Testis (tissue), 3 donors: ENCODE measurements around the gene RAD52. TPM values are rescaled to one million over a fixed set of nuclear protein-coding genes. Genes with fewer than 3 reads are reported as not detected.

Source experiments
- DNase-seq: peaks from one replicate; pipeline ENCODE4 v3.0.0-alpha.2; 2019
- H3K27ac ChIP-seq, 2 donors: fragments of 200-600 bp; sonication (generic); one replicate each; pipeline ENCODE4 v1.5.1; 2019
- H3K27me3 ChIP-seq: fragments of 200-600 bp; sonication (generic); one replicate; pipeline ENCODE4 v1.5.1; 2019
- H3K36me3 ChIP-seq: fragments of 200-600 bp; sonication (generic); one replicate; pipeline ENCODE4 v1.5.1; 2017; ENCODE audit warnings: low read depth; ENCODE audit errors: missing control alignments
- H3K4me1 ChIP-seq: fragments of 200-600 bp; sonication (generic); one replicate; pipeline ENCODE4 v1.5.1; 2019
- H3K4me3 ChIP-seq, 2 donors: fragments of 200-600 bp; sonication (generic); one replicate each; pipeline ENCODE4 v1.5.1; 2017 to 2019
- H3K9me3 ChIP-seq: fragments of 200-600 bp; sonication (generic); one replicate; pipeline ENCODE4 v1.5.1; 2017
- CTCF ChIP-seq, 3 experiments: fragments of 450-650 bp in 2 of 3; fragments of 200-600 bp in 1 of 3; sonication (generic) in 1 of 3; IDR thresholded peaks; one replicate each; pipeline ENCODE4 v1.5.1; 2016 to 2019; ENCODE audit warnings: antibody characterized with exemption in 3 of 3, mild to moderate bottlenecking in 2 of 3, moderate library complexity in 1 of 3
- POLR2A ChIP-seq: fragments of 450-650 bp; IDR thresholded peaks from one replicate; pipeline ENCODE4 v1.6.1; 2017; ENCODE audit warnings: antibody characterized with exemption, mild to moderate bottlenecking, moderate library complexity
- WGBS, 2 donors: methylation state at CpG; one replicate each; pipeline ENCODE4 v1.1.5; 2018; 5-methylcytosine and 5-hydroxymethylcytosine counted together
- intact Hi-C: fragments of 100-400 bp; cut with DNase I; formaldehyde crosslinking; loops from one replicate; pipeline ENCODE4 v1.15.1; 2023; ENCODE audit warnings: low total_unique reads
- polyA plus RNA-seq: library from polyadenylated mRNA; stranded (reverse); fragments of 350-450 nt; fragmentation: Illumina TruSeq; extraction: RNeasy Lipid Tissue Mini Kit (QIAGEN cat#74804); gene quantifications from one replicate; pipeline ENCODE4 v1.2.3, GENCODE V29; 2014; ENCODE audit warnings: low read depth, low replicate concordance; ENCODE audit not compliant: insufficient read depth
- total RNA-seq, 2 donors: library from RNA; depleted of rRNA; stranded (reverse); fragments of >200 nt; gene quantifications; one replicate each; pipeline ENCODE4 v1.2.3, GENCODE V29; 2016

The RAD52 gene
- total and polyA plus RNA-seq, 3 donors from 2014 or later, result 17.2 to 29.1 (median 20.9) TPM

GRCh38 chr12:991350-992333 is 42.1 kb upstream of the RAD52 start:
- no peaks in the 10 kb centered on the region for H3K36me3 ChIP-seq
- H3K4me1 ChIP-seq, result peaks cover 15% of the 10 kb centered on the region
- peak overlapping the region; percentile 92 to 97 for H3K27ac ChIP-seq
- WGBS, 2 donors, result 3 to 8% methylated on average over 25 to 34 of the region's 48 CpGs
- peak overlapping the region; percentile 85 to 96 for H3K4me3 ChIP-seq
- H3K9me3 ChIP-seq, result no peaks in the 10 kb centered on the region
- peak; percentile 54 for DNase-seq
- intact Hi-C loops, result no loop called here
- H3K27me3 ChIP-seq, result no peaks in the 10 kb centered on the region
- TF ChIP-seq CTCF (IDR thresholded peaks at IDR 0.05) (no peak), POLR2A (no peak)

- H3K27ac ChIP-seq, result peak within 1 kb of the TSS; percentile 97
- TF ChIP-seq POLR2A (no peak), CTCF (IDR thresholded peaks at IDR 0.05) (peak in 1 of 3 experiments; percentile 6)
- intact Hi-C loops, result no loop called here
- peak; percentile 91 for DNase-seq
- WGBS, 2 donors, result 0% methylated on average over 1 to 27 of the region's 87 CpGs
- no peaks in the 10 kb centered on the region for H3K9me3 ChIP-seq
- peaks cover 15% of the 10 kb centered on the region for H3K4me1 ChIP-seq
- H3K27me3 ChIP-seq, result no peaks in the 10 kb centered on the region
- peak within 1 kb of the TSS; percentile 85 to 96 for H3K4me3 ChIP-seq
- H3K36me3 ChIP-seq, result no peaks in the 10 kb centered on the region
Measured at GRCh38 chr12:990661-991349, 41.3 kb upstream of the RAD52 start, which contains the start of gene ERC1. Gene ERC1, plus strand, starts transcription at chr12:991223. Its CDS starts 36,681 bp downstream, at chr12:1027904.

- Histone ChIP-seq H3K27ac (peak overlapping the region; percentile 97), H3K36me3 (no peaks in the 10 kb centered on the region), H3K4me3 (peak overlapping the region; percentile 85 to 96), H3K4me1 (peaks cover 15% of the 10 kb centered on the region), H3K27me3 (no peaks in the 10 kb centered on the region), H3K9me3 (no peaks in the 10 kb centered on the region)
- intact Hi-C loops, result no loop called here
- 0 to 2% methylated on average over 29 to 34 of the region's 40 CpGs for WGBS, 2 donors
- TF ChIP-seq CTCF (IDR thresholded peaks at IDR 0.05), result no peak
- no peak for TF ChIP-seq POLR2A
- peak; percentile 80 for DNase-seq
Measured at GRCh38 chr12:989751-990660, 40.5 kb upstream of the RAD52 start.

- Histone ChIP-seq H3K36me3 (no peaks in the 10 kb centered on the region), H3K4me1 (peaks cover 15% of the 10 kb centered on the region), H3K4me3 (no peak overlapping the region), H3K9me3 (no peaks in the 10 kb centered on the region), H3K27ac (peak overlapping the region in 1 of 2 donors; percentile 97), H3K27me3 (no peaks in the 10 kb centered on the region)
- WGBS, 2 donors, result 44 to 54% methylated on average over 2 of the region's 2 CpGs
- intact Hi-C loops, result no loop called here
- no peak for TF ChIP-seq POLR2A
- DNase-seq, result no peak
Measured at GRCh38 chr12:989051-989450, 39.6 kb upstream of the RAD52 start.
